HS-27A (cell line): ENCODE results near the gene DIS3L2.

Experiments used
- DNase-seq: peaks from one replicate; pipeline ENCODE4 v3.0.0-alpha.2; 2012; ENCODE audit warnings: low read depth, missing footprints

DIS3L2 gene

DNA sequence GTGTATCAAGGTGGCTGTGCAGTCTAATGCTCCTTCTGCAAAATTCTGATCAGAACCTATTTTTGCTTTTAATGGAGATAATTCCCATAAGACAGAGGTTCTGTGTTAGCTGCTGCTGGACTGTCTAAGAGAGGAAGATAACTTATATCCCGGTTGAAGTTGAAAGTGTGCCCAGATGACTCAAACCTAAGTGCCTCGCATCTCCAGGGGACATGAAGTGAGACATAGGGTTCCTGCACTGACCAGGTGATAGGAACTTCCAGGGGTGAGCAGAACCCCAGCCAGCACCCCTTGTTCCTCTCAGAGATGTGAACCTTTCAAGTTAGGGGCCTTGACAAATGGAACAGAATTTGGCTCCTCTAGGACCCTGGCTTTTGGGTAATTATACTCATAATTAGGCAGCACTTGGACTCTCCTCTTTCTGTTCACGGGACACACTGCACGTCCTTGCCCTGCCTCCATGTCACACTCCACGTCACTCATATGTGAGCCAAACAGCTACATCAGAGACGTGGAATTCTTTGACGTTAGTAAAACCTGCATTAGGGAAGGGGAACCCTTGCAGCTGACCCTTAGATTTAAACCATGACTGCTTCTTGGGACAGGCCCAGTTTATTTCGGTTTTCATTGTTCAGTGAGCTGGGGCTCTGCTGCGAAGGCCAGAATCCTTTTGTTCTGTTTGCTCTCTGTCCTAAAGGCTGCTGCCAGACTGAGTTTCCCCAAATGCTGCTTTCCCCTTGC is 312.6 kb downstream of the DIS3L2 start:
- DNase-seq, result no peak

DNA sequence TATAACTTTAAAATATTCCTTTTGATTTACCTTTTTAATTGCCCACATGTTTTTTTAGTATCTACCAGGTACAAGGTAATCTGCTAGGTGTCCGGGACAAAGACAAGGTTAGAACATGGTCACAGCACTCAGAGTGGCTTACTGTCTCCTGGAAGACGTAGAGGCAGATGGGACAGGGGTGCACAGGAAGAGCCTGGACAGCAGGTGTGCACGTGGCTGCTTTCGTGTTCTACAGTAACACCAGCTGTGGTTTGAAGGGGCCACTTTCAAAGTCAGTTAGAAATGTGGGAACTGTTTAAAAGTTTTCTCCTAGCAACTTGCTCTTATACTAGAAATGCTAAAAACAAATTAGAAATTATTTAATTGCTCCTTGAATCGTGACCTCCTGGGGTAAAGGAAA is 314.2 kb downstream of the DIS3L2 start:
- DNase-seq, result no peak

DNA sequence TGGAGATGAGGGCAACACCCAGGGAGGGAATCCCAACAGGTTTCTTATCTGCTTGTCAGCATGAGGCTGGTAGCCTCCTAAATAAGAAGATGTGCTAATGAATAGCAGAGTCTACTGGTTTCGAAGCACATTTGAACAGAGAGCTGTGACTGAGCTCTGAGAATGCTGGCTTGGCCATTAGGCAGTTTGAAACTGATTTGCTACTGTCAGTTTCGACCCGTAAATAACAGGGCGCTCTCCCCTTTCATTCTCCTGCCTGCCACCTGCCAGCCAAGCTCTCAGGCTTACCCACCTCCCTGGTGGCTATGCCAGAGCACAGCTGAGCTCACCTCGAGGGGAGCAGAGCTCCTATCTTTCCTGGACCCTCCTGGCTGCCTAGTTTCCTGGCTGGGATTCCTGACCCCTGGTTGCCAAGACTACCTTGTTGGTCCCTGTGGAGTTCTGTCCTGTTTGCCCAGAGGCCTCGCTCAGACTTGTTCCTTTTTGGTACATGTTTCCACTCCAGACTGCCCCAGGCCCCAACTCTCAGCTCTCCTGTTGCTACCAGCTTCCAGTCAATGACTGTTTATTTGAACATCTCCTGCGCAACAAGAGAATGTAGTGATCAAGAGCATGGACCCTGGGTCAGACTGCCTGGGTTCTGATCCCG is 314.7 kb downstream of the DIS3L2 start:
- DNase-seq, result no peak

DNA sequence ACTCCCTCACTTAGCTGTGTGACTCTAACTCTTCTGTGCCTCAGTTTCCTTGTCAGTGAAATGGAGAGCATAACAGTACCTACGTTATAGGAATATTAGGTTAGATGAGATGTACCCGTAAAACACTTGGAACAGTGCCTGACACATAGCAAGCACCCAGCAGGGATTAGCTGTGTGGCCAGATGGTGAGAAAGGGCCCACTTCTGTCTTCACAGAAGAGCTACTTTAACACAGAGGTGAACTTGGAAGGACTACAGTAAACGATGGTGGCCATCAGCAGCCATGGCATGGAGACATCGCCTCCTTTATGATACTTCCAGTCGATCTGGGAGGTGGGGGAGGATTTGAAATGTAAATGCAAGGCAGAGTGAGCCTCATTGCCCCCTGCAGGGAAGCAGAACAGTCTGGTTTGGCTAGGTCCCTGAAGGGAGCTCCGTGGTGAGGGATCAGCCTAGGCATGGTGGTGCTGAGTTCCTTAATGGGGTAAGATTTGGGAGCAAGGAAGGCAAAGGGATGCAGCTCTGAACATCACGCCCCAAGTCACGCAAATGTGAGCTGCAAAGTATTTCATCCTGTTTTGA is 315.3 kb downstream of the DIS3L2 start:
- DNase-seq, result no peak

DNA sequence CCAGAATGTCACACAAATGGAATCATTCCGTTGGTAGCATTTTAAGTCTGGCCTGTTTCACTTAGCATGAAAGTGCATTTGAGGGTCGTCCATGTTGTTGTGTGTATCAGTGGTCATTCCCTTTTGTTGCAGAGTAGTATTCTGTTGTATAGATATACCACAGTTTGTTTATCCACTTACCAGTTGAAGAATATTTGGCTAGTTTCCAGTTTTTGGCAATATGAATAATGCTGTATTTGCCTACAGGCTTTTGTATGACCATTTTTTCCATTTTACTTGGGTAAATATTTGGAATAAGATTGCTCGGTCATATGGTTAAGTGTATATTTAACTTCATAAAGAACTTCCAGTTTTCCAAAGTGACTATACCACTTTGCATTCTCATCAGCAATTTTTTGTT is 317.0 kb downstream of the DIS3L2 start:
- DNase-seq, result no peak

DNA sequence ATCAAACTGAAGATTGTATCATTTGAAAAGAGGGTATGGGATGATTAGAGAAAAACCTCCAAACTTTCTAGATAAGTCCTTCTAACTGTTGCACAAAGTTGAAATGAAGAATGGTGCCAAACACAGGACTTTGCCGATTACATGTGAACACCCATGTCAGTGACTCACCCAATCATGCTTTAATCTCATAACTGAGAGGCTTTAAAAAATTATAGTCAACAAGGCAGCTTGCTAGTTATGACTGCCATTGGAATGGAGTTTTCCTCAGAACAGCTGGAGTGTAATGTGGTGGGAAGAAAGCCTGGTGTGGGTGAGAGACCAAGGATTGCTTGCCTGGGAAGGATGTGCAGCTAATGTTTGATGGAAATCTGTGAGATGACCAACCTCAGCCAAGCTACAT is 318.8 kb downstream of the DIS3L2 start:
- no peak for DNase-seq

DNA sequence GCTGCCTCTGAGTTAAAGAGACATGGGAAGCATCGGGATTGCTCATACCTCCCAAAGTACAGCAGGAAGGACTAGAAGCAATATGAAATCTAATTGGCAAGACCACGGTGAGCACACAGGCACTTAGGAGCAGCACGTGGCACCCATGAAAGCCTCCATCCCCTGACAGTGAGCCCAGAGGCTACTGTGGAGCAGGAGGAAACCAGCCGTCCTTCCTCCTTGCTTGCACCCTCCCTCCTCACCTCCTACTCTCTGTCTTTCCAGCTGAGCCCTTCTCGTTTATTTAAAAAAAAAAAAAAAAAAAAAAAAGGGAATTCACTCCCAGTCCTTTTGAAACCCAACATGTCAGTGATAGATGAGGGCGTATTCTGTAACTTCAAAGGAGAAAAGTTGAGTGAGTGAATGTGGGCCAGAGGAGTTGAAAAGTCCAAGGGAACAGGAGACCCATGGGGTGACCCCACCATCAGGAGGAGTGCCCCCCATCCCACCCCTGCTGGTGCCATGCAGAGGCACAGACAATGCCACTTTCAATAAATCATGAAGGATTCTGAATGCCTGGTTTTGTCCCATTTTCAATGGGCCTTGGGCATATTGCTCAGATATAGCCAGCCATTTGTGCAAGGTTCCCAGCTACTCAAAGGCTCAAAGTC is 320.5 kb downstream of the DIS3L2 start:
- DNase-seq, result no peak

DNA sequence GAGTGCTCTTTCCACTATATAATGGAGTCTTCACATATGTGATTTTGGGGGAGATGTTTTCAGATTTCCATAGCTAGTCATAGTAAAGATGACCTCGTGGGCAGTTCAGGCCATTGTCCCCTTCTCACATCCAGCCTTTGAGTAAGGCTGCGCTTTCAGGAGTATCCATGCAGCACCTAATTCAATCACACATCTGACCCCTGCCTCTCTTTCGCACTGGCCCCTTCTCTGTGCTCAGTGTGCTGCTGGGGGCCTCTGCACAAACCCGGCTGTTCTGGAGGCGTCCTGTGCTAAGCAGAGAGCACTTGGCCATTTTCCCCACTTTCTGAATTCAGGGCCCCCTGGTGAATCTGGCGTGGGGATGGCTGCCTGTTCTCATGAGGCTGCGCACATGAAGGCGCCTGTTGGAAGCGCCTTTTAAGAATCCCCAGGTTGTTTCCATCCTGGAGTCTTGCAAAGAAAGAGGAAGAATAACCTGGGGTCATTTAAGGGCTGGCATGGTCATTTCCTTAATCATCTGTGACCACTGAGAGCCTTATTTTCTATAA is 321.1 kb downstream of the DIS3L2 start:
- no peak for DNase-seq

DNA sequence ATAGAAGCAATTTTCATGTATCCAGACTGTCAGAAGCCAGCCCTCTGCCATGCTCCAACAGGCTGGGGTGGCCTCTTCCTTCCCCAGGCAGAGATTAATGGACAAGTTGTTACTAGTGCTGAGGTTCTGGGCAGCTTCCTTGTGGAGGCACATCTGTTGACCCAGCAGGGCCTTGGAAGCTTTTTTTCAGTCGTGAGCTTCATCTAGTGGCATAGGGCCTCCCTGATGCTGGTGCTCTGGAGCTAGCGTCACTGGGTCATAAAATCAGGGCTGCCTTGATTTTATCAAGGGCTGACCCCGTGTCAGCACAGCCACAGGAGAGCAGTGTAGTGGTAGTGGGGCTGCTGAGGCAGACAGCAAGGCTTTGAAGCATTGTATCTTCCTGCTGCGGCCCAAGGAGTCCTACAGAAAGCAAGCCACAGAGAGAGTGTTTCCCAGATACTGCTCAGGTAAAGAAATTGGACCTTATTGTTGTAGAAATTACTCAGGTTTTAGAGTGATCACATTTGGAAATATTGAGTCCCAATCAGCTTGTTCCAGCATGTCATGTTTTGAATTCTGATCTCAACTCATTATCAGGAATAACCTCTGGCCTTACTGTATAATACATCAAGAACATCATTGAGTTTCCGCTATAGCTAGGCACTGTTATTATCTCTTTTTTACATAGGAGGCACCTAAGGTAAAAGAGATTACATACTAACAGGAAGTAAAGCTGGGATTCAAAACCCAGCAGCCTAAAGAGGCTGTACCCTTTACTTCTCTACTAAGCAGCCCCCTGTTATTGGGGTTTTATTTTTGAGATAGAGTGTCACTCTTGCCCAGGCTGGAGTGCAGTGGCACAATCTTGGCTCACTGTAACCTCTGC is 324.7 kb downstream of the DIS3L2 start:
- DNase-seq, result no peak

DNA sequence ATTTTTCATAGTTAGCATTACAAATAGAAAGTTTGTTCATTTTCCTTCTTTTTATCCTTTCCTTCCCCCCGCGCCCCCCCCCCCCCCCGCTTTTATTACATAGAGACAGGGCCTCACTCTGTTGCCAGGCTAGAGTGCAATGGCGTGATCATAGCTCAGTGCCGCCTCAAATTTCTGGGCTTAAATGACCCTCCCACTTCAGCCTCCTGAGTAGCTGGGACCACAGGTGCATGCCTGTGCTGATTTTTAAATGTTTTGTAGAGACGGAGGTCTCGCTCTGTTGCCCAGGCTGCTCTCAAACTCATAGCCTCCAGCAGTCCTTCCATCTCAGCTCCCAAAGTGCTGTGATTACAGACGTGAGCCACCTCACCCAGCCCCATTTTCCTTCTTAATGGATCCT is 325.8 kb downstream of the DIS3L2 start:
- no peak for DNase-seq

DNA sequence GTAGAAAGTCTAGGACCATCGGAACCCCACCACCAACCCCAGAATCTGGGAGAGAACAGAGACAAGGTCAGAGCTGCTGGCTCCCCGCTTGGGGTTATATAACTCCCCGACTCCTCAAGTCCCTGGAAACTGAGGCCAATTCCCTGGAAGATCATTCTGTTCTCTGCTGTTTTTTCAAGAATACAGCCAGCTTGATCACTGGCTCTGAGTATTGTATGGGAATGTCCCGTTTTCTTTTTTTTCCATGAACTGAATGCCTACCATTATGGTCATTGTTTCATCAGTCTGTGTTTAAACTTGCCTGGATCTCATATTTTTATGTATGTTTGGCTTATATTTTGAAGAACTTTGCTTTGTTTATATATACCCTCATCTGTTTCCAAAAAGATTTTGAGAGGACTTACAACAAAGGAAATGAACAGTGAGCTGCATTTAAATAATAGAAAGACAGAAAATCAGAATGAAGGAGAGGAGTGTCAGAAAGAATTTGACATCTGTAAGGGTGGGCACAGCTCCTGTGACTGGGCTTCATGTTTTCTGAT is 327.0 kb downstream of the DIS3L2 start:
- DNase-seq, result no peak

DNA sequence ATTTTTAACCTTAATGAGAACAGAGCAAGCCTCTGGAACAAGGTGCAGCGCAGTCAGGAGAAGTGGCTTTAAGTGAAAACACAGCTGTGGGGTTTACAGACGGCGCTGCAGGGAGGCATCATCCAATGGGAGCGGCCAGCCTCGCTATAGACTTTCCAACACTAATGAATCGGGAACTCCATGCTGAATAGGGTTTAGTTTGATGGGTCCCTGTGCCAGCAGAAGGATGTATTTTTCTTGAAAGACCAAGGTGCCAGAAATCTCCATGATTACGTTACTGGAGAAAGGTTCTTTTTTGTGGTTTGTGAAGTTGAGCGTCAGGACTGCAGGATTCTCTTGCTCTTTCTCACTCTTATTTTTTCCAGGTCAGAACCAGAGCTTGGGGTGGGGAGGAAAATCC is 329.2 kb downstream of the DIS3L2 start:
- no peak for DNase-seq

DNA sequence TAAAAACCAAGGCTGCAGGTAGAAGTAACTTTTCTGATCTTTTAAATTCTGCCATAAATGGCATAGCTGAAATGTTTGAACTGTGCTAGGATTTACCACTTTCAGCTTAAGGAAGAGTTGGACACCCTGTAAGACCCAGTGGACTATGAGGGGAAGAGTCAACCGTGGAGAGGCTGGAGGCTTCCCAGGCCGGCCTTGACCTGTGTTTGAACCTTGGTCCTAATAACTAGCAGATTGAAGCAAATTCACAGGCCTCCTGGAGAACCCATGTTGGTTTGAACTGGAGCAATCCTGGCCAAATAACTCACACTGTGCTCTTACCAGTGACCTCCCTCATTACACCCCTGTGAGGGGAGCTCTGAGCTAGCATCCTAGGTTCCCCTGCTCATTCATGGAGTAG is 329.8 kb downstream of the DIS3L2 start:
- no peak for DNase-seq

DNA sequence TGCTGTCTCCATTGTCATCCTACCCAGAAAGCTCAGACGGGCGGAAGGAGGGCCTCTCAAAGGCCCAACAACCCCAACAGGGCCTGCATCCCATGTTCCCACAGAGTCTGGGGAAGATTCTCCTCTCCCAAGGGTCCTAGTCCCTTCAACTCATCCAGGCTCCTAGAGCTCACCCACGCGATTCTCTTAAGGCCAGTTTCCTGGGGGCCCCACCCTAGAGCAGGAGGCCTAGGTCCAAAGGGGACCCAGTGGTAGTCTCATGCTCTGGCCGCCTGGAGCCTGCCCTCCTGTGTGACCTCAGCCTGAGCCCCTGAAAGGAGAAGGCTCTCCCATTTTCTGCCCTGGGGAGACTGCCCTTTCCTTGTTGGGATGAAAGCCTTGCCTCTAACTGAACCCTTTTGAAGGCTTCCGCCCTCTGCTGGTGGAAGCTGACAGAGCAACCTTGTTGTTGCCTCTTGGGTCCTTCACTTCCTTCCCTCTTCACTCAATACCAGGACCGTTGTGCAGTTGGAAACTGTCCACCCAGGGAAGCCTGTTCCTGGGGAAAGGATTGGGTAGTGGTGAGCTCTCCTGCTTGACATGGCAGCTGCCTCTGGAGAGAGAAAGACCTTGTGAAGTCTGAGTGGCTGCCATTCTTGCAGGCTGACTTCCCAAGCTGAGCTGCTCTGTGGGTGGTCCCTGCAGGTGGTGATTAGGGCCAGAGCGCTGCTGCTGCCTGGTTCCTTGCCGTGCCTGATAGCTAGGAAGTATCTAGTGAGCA is 331.1 kb downstream of the DIS3L2 start:
- DNase-seq, result peak; percentile 12

DNA sequence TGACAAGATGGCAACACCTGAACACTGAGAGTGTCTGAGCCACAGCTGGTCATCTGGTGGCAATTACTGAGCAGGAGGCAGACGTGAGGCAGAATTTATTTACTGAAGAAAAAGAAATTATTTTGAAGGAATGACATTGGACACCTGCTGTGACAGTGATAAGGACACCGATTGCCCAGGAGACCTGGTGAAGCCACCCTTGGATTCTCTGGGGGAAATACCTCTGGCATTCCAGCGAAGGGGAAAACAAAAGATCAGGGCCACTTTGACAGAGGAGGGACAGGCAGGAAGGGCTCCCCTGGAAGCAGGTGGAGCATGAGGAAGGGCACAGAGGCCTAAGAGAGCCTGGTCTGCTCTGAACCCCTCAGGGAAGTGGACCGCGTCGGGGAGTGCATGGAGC is 331.7 kb downstream of the DIS3L2 start:
- no peak for DNase-seq

DNA sequence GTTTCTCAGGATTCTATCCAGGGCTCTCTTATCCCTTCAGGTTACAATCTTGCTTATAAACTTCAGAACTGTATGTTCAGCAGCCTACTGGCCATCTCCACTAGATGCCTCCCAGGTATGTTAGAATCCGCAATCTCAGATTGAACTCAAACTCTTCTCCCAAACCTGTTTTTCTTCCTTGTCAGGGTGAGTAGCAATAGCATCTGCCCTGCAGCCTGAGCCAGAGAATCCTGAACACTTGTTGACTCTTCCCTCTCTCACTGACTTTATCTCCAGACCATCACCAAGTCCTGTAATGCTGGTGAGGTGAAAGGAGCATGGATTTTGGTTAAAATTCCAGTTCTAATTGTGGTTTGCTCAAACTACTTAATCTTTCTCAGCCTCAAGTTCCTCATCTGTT is 334.5 kb downstream of the DIS3L2 start:
- no peak for DNase-seq

DNA sequence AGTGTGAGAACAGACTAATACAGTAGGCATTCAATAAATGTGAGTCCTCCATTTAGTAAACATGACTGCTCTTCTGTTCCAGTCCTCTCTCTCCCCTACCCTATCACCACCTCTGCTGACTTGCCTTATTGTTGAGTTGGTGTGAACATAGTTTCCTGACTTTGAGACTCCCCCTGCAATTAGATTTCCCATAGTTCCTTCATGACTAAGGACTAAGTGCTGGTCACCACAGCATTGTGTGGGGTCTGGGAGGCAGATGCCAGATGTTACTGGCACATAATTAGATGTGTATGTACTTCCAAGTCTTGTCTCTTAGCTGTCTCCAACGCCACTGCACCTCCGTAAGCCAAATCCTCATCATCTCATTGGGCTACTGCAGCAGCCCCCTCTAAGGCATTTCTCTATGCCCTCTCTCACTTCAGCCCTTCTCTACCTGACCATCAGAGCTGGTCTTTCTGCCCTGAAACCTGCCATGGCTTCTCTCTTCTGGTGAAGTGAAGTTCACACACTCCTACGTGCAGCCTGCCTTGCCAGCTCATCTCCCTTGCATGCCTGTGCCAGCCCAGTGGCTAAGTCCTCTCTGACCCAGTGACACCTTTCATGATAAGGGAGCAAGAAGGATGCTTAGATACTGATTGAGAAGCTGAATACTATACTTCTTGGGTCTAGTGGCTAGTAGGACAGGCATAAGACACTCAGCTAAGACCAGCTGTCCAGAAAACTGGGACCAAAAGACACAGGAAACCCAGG is 335.4 kb downstream of the DIS3L2 start:
- no peak for DNase-seq

DNA sequence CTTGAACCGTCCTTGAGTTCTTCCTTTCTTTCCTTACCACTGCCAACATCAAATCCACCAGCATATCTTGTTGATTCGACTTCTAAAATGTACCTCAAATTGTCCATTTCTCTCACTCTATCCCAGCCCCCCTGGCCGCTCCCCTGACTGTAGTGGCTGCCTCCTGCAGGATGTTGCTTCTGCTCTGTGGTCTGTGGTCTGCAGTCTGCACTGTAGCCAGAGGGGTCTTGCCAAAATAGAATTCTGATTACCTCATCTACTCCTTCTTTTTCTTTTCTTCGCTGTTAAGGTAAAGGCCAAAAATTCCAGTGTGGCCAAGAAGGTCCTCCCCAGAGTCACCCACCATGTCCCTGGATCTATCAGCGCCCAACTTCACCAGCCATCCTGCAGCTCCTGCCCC is 337.6 kb downstream of the DIS3L2 start:
- no peak for DNase-seq

DNA sequence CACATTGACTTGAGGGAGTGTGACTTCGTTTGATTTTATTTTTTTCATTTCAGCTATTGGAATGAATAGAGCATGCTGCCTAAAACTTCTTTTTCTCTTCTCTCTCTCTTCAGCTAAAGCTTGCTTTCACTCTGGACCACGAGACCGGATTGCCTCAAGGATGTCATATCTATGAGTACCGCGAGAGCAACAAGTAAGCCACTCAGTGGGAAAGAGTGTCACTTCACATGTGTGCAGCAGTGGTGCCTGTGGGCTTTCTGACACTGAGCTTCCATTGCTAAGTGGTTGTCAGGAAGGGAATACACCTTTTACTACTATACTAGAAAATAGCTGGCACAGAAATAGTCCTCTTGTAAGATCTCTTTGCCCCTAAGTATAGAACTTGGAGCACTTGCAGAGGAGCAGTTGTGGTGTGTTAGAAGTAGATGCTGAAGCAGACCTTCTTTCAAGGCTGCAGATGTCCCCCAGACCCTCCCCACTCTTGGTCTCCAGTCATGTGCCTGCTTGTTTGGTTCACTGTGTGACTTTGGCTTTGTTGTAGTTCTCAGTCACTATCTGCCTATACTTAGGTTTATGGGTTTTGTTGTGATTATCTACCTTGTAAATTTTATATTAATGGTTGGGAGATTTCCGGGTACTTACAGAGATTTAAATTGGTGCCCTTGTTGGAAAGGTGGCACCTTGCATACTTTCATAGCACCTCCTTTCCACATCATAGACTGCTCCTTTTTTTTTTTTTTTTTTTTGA is 338.6 kb downstream of the DIS3L2 start:
- DNase-seq, result no peak
